Testis (tissue), 2 donors: ENCODE results near the gene TREML1.

Source experiments
- CTCF ChIP-seq, 3 experiments: fragments of 450-650 bp in 2 of 3; fragments of 200-600 bp in 1 of 3; sonication (generic) in 1 of 3; IDR thresholded peaks; one replicate each; pipeline ENCODE4 v1.5.1; 2016 to 2019; ENCODE audit warnings: antibody characterized with exemption in 3 of 3, mild to moderate bottlenecking in 2 of 3, moderate library complexity in 1 of 3
- POLR2A ChIP-seq: fragments of 450-650 bp; IDR thresholded peaks from one replicate; pipeline ENCODE4 v1.6.1; 2017; ENCODE audit warnings: antibody characterized with exemption, mild to moderate bottlenecking, moderate library complexity

- TF ChIP-seq CTCF (IDR thresholded peaks at IDR 0.05) (no peak), POLR2A (no peak)
Measured at GRCh38 chr6:41194386-41194785, 40.2 kb upstream of the TREML1 start.
